ENCODE results near the gene IL22RA1. TPM values are rescaled to one million over a fixed set of nuclear protein-coding genes. Genes with fewer than 3 reads are reported as not detected.

The IL22RA1 gene
- total RNA-seq, 1 donor from 2014 or later: not detected

DNA sequence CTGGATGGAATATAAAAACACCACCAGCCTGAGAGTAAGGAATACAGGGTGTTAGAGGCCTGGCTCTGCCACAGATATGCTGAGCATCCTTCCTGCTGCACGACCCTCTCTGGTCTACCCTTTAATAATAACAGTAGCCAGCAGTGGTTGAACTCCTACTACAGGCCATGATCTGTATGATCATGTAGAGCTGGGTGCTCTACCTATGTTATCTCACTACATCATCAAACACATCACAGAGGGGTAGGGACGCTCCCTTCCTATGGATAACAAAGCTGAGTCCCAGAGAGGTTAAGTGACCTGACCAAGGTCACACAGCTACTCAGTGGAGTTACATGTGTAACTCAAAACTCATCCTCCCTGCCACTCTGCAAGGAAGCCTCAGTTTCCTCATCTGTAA is 18.0 kb downstream of the IL22RA1 start:
- no peak overlapping the region for H3K4me2 ChIP-seq
- no peak overlapping the region for H3K4me3 ChIP-seq
- no peak overlapping the region for H3K27ac Mint-ChIP-seq
- no peaks in the 10 kb centered on the region for H3K27me3 ChIP-seq
- no peaks in the 10 kb centered on the region for H3K27me3 Mint-ChIP-seq (ENCODE audit: insufficient read depth, low read depth)
- no peaks in the 10 kb centered on the region for H3K79me2 ChIP-seq (ENCODE audit: low read depth)
- H3K9ac ChIP-seq: no peak overlapping the region
- H3K36me3 Mint-ChIP-seq: no peaks in the 10 kb centered on the region
- no peaks in the 10 kb centered on the region for H3K4me1 ChIP-seq
- no peak overlapping the region for H2AFZ ChIP-seq (replicated peaks)
- H4K20me1 ChIP-seq (ENCODE audit: low read depth): no peaks in the 10 kb centered on the region
- no peak overlapping the region for H3K4me3 Mint-ChIP-seq
- peaks cover 10% of the 10 kb centered on the region for H3K4me1 Mint-ChIP-seq
- no peak overlapping the region for H3K27ac ChIP-seq
- DNase-seq (ENCODE audit: low spot score): no peak
- TF ChIP-seq, protein P1, sequence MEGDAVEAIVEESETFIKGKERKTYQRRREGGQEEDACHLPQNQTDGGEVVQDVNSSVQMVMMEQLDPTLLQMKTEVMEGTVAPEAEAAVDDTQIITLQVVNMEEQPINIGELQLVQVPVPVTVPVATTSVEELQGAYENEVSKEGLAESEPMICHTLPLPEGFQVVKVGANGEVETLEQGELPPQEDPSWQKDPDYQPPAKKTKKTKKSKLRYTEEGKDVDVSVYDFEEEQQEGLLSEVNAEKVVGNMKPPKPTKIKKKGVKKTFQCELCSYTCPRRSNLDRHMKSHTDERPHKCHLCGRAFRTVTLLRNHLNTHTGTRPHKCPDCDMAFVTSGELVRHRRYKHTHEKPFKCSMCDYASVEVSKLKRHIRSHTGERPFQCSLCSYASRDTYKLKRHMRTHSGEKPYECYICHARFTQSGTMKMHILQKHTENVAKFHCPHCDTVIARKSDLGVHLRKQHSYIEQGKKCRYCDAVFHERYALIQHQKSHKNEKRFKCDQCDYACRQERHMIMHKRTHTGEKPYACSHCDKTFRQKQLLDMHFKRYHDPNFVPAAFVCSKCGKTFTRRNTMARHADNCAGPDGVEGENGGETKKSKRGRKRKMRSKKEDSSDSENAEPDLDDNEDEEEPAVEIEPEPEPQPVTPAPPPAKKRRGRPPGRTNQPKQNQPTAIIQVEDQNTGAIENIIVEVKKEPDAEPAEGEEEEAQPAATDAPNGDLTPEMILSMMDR (IDR thresholded peaks at IDR 0.05): no peak
- TF ChIP-seq EZH2 (IDR thresholded peaks at IDR 0.05) (no peak), EZH2phosphoT487 (IDR thresholded peaks at IDR 0.05) (no peak)
- no peaks in the 10 kb centered on the region for H3K9me3 Mint-ChIP-seq
- H3K9me3 ChIP-seq (ENCODE audit: low read depth): no peaks in the 10 kb centered on the region
- H3F3A ChIP-seq (ENCODE audit: low read depth): no peaks in the 10 kb centered on the region
- no peaks in the 10 kb centered on the region for H3K36me3 ChIP-seq

DNA sequence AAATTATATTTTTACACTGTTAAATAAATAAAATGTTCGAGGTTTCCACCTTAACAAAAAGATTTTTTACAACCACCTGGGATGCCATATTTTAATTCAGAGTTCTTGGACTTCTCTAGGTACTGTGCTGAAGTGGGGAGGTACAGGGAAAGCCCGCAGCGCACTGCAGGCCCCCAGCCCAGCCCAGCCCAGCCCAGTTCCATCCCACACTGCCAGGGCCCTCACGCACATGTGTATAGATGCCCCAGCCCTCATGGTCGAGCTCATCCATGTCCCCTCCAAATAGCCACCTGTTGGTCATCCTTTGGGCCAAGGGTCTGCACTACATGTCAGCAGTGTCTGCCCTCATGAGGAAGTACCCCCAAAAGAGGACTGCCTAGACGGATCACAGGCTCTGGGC is 19.3 kb downstream of the IL22RA1 start:
- H3K9me3 ChIP-seq (ENCODE audit: low read depth): no peaks in the 10 kb centered on the region
- no peak overlapping the region for H2AFZ ChIP-seq (replicated peaks)
- H3F3A ChIP-seq (ENCODE audit: low read depth): no peaks in the 10 kb centered on the region
- no peak overlapping the region for H3K4me3 ChIP-seq
- no peaks in the 10 kb centered on the region for H3K79me2 ChIP-seq (ENCODE audit: low read depth)
- H3K4me1 Mint-ChIP-seq: peaks cover 10% of the 10 kb centered on the region
- no peak overlapping the region for H3K27ac Mint-ChIP-seq
- no peaks in the 10 kb centered on the region for H4K20me1 ChIP-seq (ENCODE audit: low read depth)
- H3K4me1 ChIP-seq: no peaks in the 10 kb centered on the region
- TF ChIP-seq, protein P1 (IDR thresholded peaks at IDR 0.05): no peak
- TF ChIP-seq EZH2phosphoT487 (IDR thresholded peaks at IDR 0.05): no peak
- no peaks in the 10 kb centered on the region for H3K9me3 Mint-ChIP-seq
- no peak overlapping the region for H3K9ac ChIP-seq
- H3K27me3 Mint-ChIP-seq (ENCODE audit: insufficient read depth, low read depth): no peaks in the 10 kb centered on the region
- no peaks in the 10 kb centered on the region for H3K36me3 Mint-ChIP-seq
- no peaks in the 10 kb centered on the region for H3K36me3 ChIP-seq
- DNase-seq (ENCODE audit: low spot score): no peak
- no peak overlapping the region for H3K4me2 ChIP-seq
- no peak overlapping the region for H3K27ac ChIP-seq
- H3K27me3 ChIP-seq: no peaks in the 10 kb centered on the region
- H3K4me3 Mint-ChIP-seq: no peak overlapping the region

DNA sequence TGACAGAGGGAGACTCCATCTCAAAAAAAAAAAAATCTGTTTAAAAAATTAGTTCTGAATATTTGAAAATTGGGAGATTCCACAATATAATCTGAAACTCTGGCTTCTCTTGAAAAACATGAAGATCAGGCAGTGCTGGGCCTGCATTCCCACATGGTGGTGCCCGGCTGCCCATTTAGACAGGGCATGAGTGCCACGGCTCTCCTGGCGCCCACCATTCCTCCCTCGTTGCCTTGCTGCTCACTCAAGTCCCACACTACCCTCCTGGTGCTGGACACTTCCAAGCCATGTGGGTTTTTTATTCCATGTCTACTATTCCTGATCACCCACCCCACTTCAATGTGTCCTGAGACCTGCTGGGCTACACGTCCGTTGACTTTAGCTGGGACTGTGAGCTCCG is 20.2 kb downstream of the IL22RA1 start:
- Histone ChIP-seq H3K27ac (no peak overlapping the region), H4K20me1 (ENCODE audit: low read depth) (no peaks in the 10 kb centered on the region)

More for the DNA sequence above, 20.2 kb downstream of the IL22RA1 start:
- Mint-ChIP-seq H3K27me3 (ENCODE audit: insufficient read depth, low read depth) (no peaks in the 10 kb centered on the region), H3K4me1 (peaks cover 10% of the 10 kb centered on the region), H3K27ac (no peak overlapping the region), H3K9me3 (no peaks in the 10 kb centered on the region), H3K4me3 (no peak overlapping the region), H3K36me3 (no peaks in the 10 kb centered on the region)
- no peaks in the 10 kb centered on the region for H3K36me3 ChIP-seq
- DNase-seq (ENCODE audit: low spot score): no peak
- no peaks in the 10 kb centered on the region for H3K4me1 ChIP-seq
- no peak overlapping the region for H3K4me2 ChIP-seq
- H3K9me3 ChIP-seq (ENCODE audit: low read depth): no peaks in the 10 kb centered on the region
- no peak overlapping the region for H2AFZ ChIP-seq (replicated peaks)
- no peaks in the 10 kb centered on the region for H3K79me2 ChIP-seq (ENCODE audit: low read depth)
- no peak overlapping the region for H3K4me3 ChIP-seq
- H3F3A ChIP-seq (ENCODE audit: low read depth): no peaks in the 10 kb centered on the region
- H3K9ac ChIP-seq: no peak overlapping the region
- H3K27me3 ChIP-seq: no peaks in the 10 kb centered on the region
- no peak for TF ChIP-seq EZH2 (IDR thresholded peaks at IDR 0.05)
- TF ChIP-seq, protein P1 (IDR thresholded peaks at IDR 0.05): no peak
- TF ChIP-seq EZH2phosphoT487 (IDR thresholded peaks at IDR 0.05): no peak
